ENCODE results near the gene JMJD8. TPM values are rescaled to one million over a fixed set of nuclear protein-coding genes. Genes with fewer than 3 reads are reported as not detected.

Gene JMJD8
- total RNA-seq, 4 donors from 2014 or later: 72.8 to 156 (median 124) TPM

- H3K27ac ChIP-seq: no peak overlapping the region
- H3K9me3 ChIP-seq: no peaks in the 10 kb centered on the region
- H3K36me3 ChIP-seq: no peaks in the 10 kb centered on the region
- no peak overlapping the region for H3K4me3 ChIP-seq (replicated peaks in 1 of 3)
- intact Hi-C loops (cut with DNase I): no loop called here
- H3K27me3 ChIP-seq: no peaks in the 10 kb centered on the region
- H3K4me1 ChIP-seq: peaks cover 5 to 12% of the 10 kb centered on the region in 2 donors
- no peak for DNase-seq
- WGBS, 2 donors: 91 to 100% methylated on average over 1 to 8 of the region's 20 CpGs
- TF ChIP-seq CTCF (IDR thresholded peaks at IDR 0.05) (no peak), POLR2A (IDR thresholded peaks at IDR 0.05) (no peak)
These were observed 24.5 kb downstream of the JMJD8 start for GRCh38 chr16:659618-660017.

GRCh38 chr16:658679-659571 lies 25.2 kb downstream of the JMJD8 start:
- TF ChIP-seq CTCF (IDR thresholded peaks at IDR 0.05): no peak
- no peak for TF ChIP-seq POLR2A (IDR thresholded peaks at IDR 0.05)
- intact Hi-C loops (cut with DNase I): no loop called here
- Histone ChIP-seq H3K9me3 (no peaks in the 10 kb centered on the region), H3K27me3 (no peaks in the 10 kb centered on the region), H3K4me3 (replicated peaks in 1 of 3) (no peak overlapping the region), H3K27ac (no peak overlapping the region), H3K4me1 (peaks cover 5 to 12% of the 10 kb centered on the region in 2 donors), H3K36me3 (no peaks in the 10 kb centered on the region)
- 90 to 95% methylated on average over 20 to 29 of the region's 35 CpGs for WGBS, 2 donors
- no peak for DNase-seq

DNA sequence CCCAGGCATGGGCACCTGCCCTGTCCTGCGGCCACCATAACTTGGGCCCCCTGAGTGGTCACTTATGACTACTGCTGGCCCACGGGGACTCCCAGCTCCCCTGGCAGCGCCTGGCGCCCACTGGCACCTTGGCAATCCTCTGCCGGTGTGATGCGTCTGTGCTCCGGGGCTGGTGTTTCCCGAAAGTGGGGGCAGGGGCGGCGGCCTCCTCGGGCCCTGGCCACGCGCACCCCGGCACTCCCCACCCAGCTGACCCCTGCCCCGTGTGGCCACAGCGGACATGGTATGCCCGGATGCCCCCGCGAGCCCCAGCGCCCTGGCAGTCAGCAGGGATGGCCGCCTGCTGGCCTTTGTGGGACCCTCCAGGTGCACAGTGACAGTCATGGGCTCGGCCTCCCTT lies 26.6 kb downstream of the JMJD8 start:
- no peaks in the 10 kb centered on the region for H3K9me3 ChIP-seq
- no peak overlapping the region for H3K27ac ChIP-seq
- no peak for DNase-seq
- TF ChIP-seq CTCF (IDR thresholded peaks at IDR 0.05) (no peak), POLR2A (IDR thresholded peaks at IDR 0.05) (no peak)
- H3K36me3 ChIP-seq: peaks cover 0 to 2% of the 10 kb centered on the region in 2 donors
- H3K4me3 ChIP-seq (replicated peaks in 1 of 3): no peak overlapping the region
- intact Hi-C loops (cut with DNase I): no loop called here
- 94% methylated on average over 6 of the region's 22 CpGs; no CpG with 5 or more reads in 1 of the 2 donors for WGBS, 2 donors
- no peaks in the 10 kb centered on the region for H3K27me3 ChIP-seq
- H3K4me1 ChIP-seq: peaks cover 5 to 12% of the 10 kb centered on the region in 2 donors

DNA sequence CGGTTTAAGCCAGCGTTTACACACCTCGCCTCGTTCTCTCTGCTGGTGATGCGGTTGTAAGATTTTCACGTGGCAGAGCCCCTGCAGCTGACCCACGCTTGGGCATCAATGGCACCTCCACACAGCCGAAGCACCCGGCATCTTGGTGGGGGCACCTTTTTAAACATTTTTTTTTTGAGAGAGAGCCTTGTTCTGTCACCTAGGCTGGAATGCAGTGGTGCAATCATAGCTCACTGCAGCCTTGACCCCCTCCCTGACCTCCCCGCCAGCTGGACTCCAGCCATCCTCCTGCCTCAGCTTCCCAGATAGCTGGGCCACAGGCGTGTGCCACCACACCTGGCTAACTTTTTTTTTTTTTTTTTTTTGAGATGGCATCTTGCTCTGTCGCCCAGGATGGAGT lies 30.1 kb downstream of the JMJD8 start:
- no peak for DNase-seq
- Histone ChIP-seq H3K36me3 (peaks cover 0 to 8% of the 10 kb centered on the region in 2 donors), H3K27ac (no peak overlapping the region), H3K27me3 (no peaks in the 10 kb centered on the region), H3K4me3 (replicated peaks in 1 of 3) (no peak overlapping the region), H3K4me1 (peaks cover 6 to 7% of the 10 kb centered on the region in 2 donors), H3K9me3 (no peaks in the 10 kb centered on the region)
- WGBS, 2 donors: 93% methylated on average over 12 of the region's 12 CpGs
- intact Hi-C loops (cut with DNase I): no loop called here
- TF ChIP-seq CTCF (IDR thresholded peaks at IDR 0.05) (no peak), POLR2A (IDR thresholded peaks at IDR 0.05) (no peak)

Measured in thyroid gland (tissue), 4 donors.